ENCODE results near the gene MCL1.
A peak's percentile ranks its signal among the peaks of the same experiment; 100 is the strongest.

MCL1 gene

GRCh38 chr1:150555198-150555970 is 24.0 kb downstream of the MCL1 start:
- DNase-seq = no peak

- DNase-seq = no peak
Measured at GRCh38 chr1:150554086-150554452, 25.3 kb downstream of the MCL1 start.

- DNase-seq = no peak
Measured at GRCh38 chr1:150553392-150554085, 25.9 kb downstream of the MCL1 start.

- no peak for DNase-seq
Measured at GRCh38 chr1:150552911-150553289, 26.5 kb downstream of the MCL1 start.

- no peak for DNase-seq
Measured at GRCh38 chr1:150552128-150552910, 27.1 kb downstream of the MCL1 start.

- no peak for DNase-seq
Measured at GRCh38 chr1:150551784-150552127, 27.7 kb downstream of the MCL1 start.

- no peak for DNase-seq
Measured at GRCh38 chr1:150551051-150551783, 28.2 kb downstream of the MCL1 start.

GRCh38 chr1:150550222-150551050 is 29.0 kb downstream of the MCL1 start:
- no peak for DNase-seq

GRCh38 chr1:150549496-150550221 is 29.8 kb downstream of the MCL1 start:
- no peak for DNase-seq

- peak; percentile 81 for DNase-seq
Measured at GRCh38 chr1:150548632-150549495, 30.5 kb downstream of the MCL1 start, which contains the start of gene ADAMTSL4. ADAMTSL4 (plus strand) TSS chr1:150549408; CDS start chr1:150552289, 2,881 bp downstream.

GRCh38 chr1:150548324-150548631 is 31.1 kb downstream of the MCL1 start:
- no peak for DNase-seq

- no peak for DNase-seq
Measured at GRCh38 chr1:150546294-150546937, 33.0 kb downstream of the MCL1 start.

- no peak for DNase-seq
Measured at GRCh38 chr1:150545486-150546032, 33.9 kb downstream of the MCL1 start.

- DNase-seq = peak; percentile 69
Measured at GRCh38 chr1:150544204-150544603, 35.2 kb downstream of the MCL1 start.

GRCh38 chr1:150543500-150544143 is 35.8 kb downstream of the MCL1 start:
- peak; percentile 75 for DNase-seq

- DNase-seq = no peak
Measured at GRCh38 chr1:150537732-150538684, 41.4 kb downstream of the MCL1 start.

GRCh38 chr1:150536836-150537731 is 42.3 kb downstream of the MCL1 start:
- no peak for DNase-seq

Data from NCI-H146 (cell line).